ENCODE data around the gene SPATA33. TPM values are rescaled to one million over a fixed set of nuclear protein-coding genes. Genes with fewer than 3 reads are reported as not detected.

SPATA33 gene
- total RNA-seq, 1 experiment from 2014 or later, result 17.4 TPM

- H4K8ac ChIP-seq (replicated peaks; ENCODE audit: insufficient read length, low read depth, low read length), result no peak overlapping the region
- H4K5ac ChIP-seq (ENCODE audit: insufficient read length, low read depth, low read length), result no peak overlapping the region
- no peaks in the 10 kb centered on the region for H4K20me1 ChIP-seq (ENCODE audit: control insufficient read depth, insufficient read depth, insufficient read length)
- H3K27me3 ChIP-seq (ENCODE audit: insufficient read depth, low read length), result no peaks in the 10 kb centered on the region
- no peak overlapping the region for H2BK5ac ChIP-seq (ENCODE audit: insufficient read length, low read length)
- DNase-seq, result peak; percentile 68
- WGBS (ENCODE audit: extremely low coverage, insufficient read length, low lambda C conversion rate), result no CpG with 5 or more reads among the region's 48 CpGs
- no peaks in the 10 kb centered on the region for H3K9me3 ChIP-seq (ENCODE audit: control insufficient read depth, low read depth, low read length)
- peaks cover 12 to 32% (median 17%) of the 10 kb centered on the region in 3 experiments; a peak in 6 of 7 replicates for H3K36me3 Mint-ChIP-seq (ENCODE audit: insufficient read depth in 1 of 3, low read depth in 3 of 3)
- H4K91ac ChIP-seq (ENCODE audit: insufficient read length, low read depth, low read length), result no peak overlapping the region
- no peak for TF ChIP-seq CTCF (conservative IDR thresholded peaks at IDR 0.05)
- H2AFZ ChIP-seq (ENCODE audit: low read length), result no peak overlapping the region
- no peak overlapping the region for H3K23ac ChIP-seq (ENCODE audit: insufficient read length, low read depth, low read length)
- peaks cover 19% of the 10 kb centered on the region for H3K27me3 Mint-ChIP-seq (ENCODE audit: low read depth)
- H2BK20ac ChIP-seq (ENCODE audit: low read depth, low read length, poor library complexity, severe bottlenecking), result no peak overlapping the region
- no peaks in the 10 kb centered on the region for H3K79me1 ChIP-seq (ENCODE audit: insufficient read depth, low read depth, low read length, poor library complexity, severe bottlenecking)
- H3K56ac ChIP-seq (ENCODE audit: insufficient read length, low read depth, low read length), result no peak overlapping the region
- H3K27ac ChIP-seq (ENCODE audit: insufficient read length, low read depth, low read length), result no peak overlapping the region
- no peak overlapping the region for H2AK5ac ChIP-seq (ENCODE audit: insufficient read length, low read length)
- H3K27ac Mint-ChIP-seq, result no peak overlapping the region
- no peak overlapping the region for H2BK120ac ChIP-seq (ENCODE audit: low read depth, low read length, poor library complexity, severe bottlenecking)
- peak overlapping the region; percentile 92 for H3K14ac ChIP-seq (ENCODE audit: insufficient read depth, low read length)
- H3K4me1 Mint-ChIP-seq, result peaks cover 11 to 14% of the 10 kb centered on the region in 2 experiments
- no peaks in the 10 kb centered on the region for H3K79me2 ChIP-seq (ENCODE audit: insufficient read depth, low read length)
- H3K4ac ChIP-seq (ENCODE audit: low read depth, low read length), result no peak overlapping the region; the same call in 1 of the 2 replicates
- H3K4me1 ChIP-seq (ENCODE audit: insufficient read depth, low read length), result no peaks in the 10 kb centered on the region
- H3K9me3 Mint-ChIP-seq, result no peaks in the 10 kb centered on the region; a peak in 1 of 5 replicates
- peak overlapping the region; percentile 67 for H3K18ac ChIP-seq (ENCODE audit: insufficient read length, low read depth, low read length)
- H3T11ph ChIP-seq (ENCODE audit: low read length), result no peak overlapping the region
- H3K4me3 Mint-ChIP-seq, result peak overlapping the region; percentile 82 to 86
- no peak overlapping the region; the same call in 1 of the 2 replicates for H2BK15ac ChIP-seq (ENCODE audit: low read depth, low read length)
- H3K23me2 ChIP-seq (ENCODE audit: insufficient read length, low read depth, low read length, poor library complexity, severe bottlenecking), result peaks cover 11% of the 10 kb centered on the region
- H3K9ac ChIP-seq (ENCODE audit: extremely low read depth, insufficient read length, low read length), result peak overlapping the region; percentile 47
- H2BK12ac ChIP-seq (ENCODE audit: insufficient read length, low read depth, low read length), result no peak overlapping the region
- H3K4me2 ChIP-seq (ENCODE audit: insufficient read depth, insufficient read length, low read length), result peak overlapping the region; percentile 52
Measured at GRCh38 chr16:89711601-89712273, 54.1 kb downstream of the SPATA33 start.
